Measurements from ENCODE around the gene SEMA5A. TPM values are rescaled to one million over a fixed set of nuclear protein-coding genes. Genes with fewer than 3 reads are reported as not detected.

The SEMA5A gene
- polyA plus RNA-seq, 1 donor from 2014 or later = 3.2 TPM

GRCh38 chr5:9118852-9119251 is 427.0 kb downstream of the SEMA5A start:
- no peak overlapping the region for H3K4me3 ChIP-seq (ENCODE audit: low read length)
- no peak overlapping the region for H3K4me2 ChIP-seq (ENCODE audit: low read length)
- H3K9me3 ChIP-seq (ENCODE audit: low read length) = no peaks in the 10 kb centered on the region
- no peaks in the 10 kb centered on the region for H3K36me3 ChIP-seq (ENCODE audit: insufficient read depth, low read length)
- no peaks in the 10 kb centered on the region for H3K79me2 ChIP-seq (replicated peaks; ENCODE audit: insufficient read depth, low read length)
- no peaks in the 10 kb centered on the region for H4K20me1 ChIP-seq (ENCODE audit: insufficient read depth)
- TF ChIP-seq POLR2AphosphoS5 (IDR thresholded peaks at IDR 0.05) = no peak
- TF ChIP-seq RAD21 (conservative IDR thresholded peaks at IDR 0.05) = no peak
- TF ChIP-seq EP300 (conservative IDR thresholded peaks at IDR 0.05; ENCODE audit: poor library complexity, severe bottlenecking) = no peak
- no peak for TF ChIP-seq MXI1 (conservative IDR thresholded peaks at IDR 0.05; ENCODE audit: poor library complexity, severe bottlenecking)
- TF ChIP-seq SMC3 (conservative IDR thresholded peaks at IDR 0.05; ENCODE audit: poor library complexity) = no peak
- TF ChIP-seq REST (IDR thresholded peaks at IDR 0.05; ENCODE audit: borderline replicate concordance) = no peak
- no peak for TF ChIP-seq EZH2 (IDR thresholded peaks at IDR 0.05; ENCODE audit: borderline replicate concordance, insufficient read depth, low read length, poor library complexity, severe bottlenecking)
- TF ChIP-seq CTCF (IDR thresholded peaks at IDR 0.05; ENCODE audit: poor library complexity, severe bottlenecking) = no peak
- no peak for TF ChIP-seq TAF1 (IDR thresholded peaks at IDR 0.05; ENCODE audit: low read depth)
- H3K27me3 ChIP-seq (ENCODE audit: insufficient read depth, low read depth, low read length) = no peaks in the 10 kb centered on the region
- no peaks in the 10 kb centered on the region for H3F3A ChIP-seq (ENCODE audit: insufficient read depth, low read length, poor library complexity, severe bottlenecking)
- no peak overlapping the region for H2AFZ ChIP-seq (ENCODE audit: low read depth, low read length)
- H3K9ac ChIP-seq (ENCODE audit: low read length) = no peak overlapping the region
- H3K9me2 ChIP-seq (ENCODE audit: insufficient read depth, low read length) = no peaks in the 10 kb centered on the region
- no peak overlapping the region for H3K27ac ChIP-seq (ENCODE audit: low read length)

GRCh38 chr5:9115093-9115492 is 430.8 kb downstream of the SEMA5A start:
- no peak overlapping the region for H3K27ac ChIP-seq (ENCODE audit: low read length)
- no peaks in the 10 kb centered on the region for H3K36me3 ChIP-seq (ENCODE audit: insufficient read depth, low read length)
- H3K4me3 ChIP-seq (ENCODE audit: low read length) = no peak overlapping the region
- H3K9me2 ChIP-seq (ENCODE audit: insufficient read depth, low read length) = no peaks in the 10 kb centered on the region
- no peak overlapping the region for H3K4me2 ChIP-seq (ENCODE audit: low read length)
- H2AFZ ChIP-seq (ENCODE audit: low read depth, low read length) = no peak overlapping the region
- H3K9me3 ChIP-seq (ENCODE audit: low read length) = no peaks in the 10 kb centered on the region
- no peaks in the 10 kb centered on the region for H3K27me3 ChIP-seq (ENCODE audit: insufficient read depth, low read depth, low read length)
- TF ChIP-seq RAD21 (conservative IDR thresholded peaks at IDR 0.05) = no peak
- H3F3A ChIP-seq (ENCODE audit: insufficient read depth, low read length, poor library complexity, severe bottlenecking) = no peaks in the 10 kb centered on the region
- H3K9ac ChIP-seq (ENCODE audit: low read length) = no peak overlapping the region
- H3K79me2 ChIP-seq (replicated peaks; ENCODE audit: insufficient read depth, low read length) = no peaks in the 10 kb centered on the region
- no peaks in the 10 kb centered on the region for H4K20me1 ChIP-seq (ENCODE audit: insufficient read depth)
